Measurements from ENCODE around the gene SOX13.

Gene SOX13

DNA sequence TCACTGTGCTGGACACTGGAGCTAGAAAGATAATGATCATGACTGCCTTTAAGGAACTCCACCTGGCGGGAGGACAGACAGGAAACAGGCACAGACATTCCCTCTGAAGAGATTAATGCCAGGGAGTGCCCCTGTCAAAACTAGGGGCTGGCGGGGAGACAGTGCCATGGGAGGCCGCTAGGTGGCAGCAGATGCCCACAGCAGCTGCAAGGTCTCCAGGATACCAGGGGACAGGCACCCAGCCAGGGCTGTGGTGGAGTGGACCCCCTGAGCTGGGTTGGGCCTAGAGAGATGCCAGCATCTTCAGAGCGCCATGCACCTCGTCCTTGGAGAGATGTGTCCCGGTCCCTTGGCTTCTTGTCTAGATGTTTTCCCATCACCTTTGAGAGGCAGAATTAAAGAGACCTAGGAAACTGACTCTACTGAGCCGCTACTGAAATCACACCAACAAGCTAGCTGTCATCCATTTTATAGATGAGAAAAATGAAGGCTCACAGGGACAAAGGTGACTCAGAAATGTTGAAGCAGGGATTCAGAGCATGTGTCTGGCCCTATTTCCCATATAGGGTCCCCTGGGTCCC is 89.7 kb downstream of the SOX13 start:
- H3K9me3 ChIP-seq (ENCODE audit: control insufficient read depth in 2 of 2, low read length in 2 of 2): no peaks in the 10 kb centered on the region
- peaks cover 0 to 4% of the 10 kb centered on the region in 2 donors for H3K4me1 ChIP-seq (ENCODE audit: control insufficient read depth in 2 of 2, insufficient read depth in 2 of 2, low read length in 2 of 2)
- peaks cover 0 to 6% of the 10 kb centered on the region in 2 donors for H3K27me3 ChIP-seq (ENCODE audit: control insufficient read depth in 2 of 2, insufficient read depth in 2 of 2, low read length in 2 of 2)
- no peak overlapping the region for H3K4me3 ChIP-seq (ENCODE audit: low read length in 2 of 2)
- no peak overlapping the region for H3K27ac ChIP-seq (ENCODE audit: low read depth in 2 of 2, low read length in 2 of 2)
- no peak overlapping the region for H3K9ac ChIP-seq (ENCODE audit: low read depth in 1 of 2, low read length in 2 of 2)
- H3K36me3 ChIP-seq (ENCODE audit: control insufficient read depth in 2 of 2, insufficient read depth in 2 of 2, low read length in 2 of 2): no peaks in the 10 kb centered on the region

- Histone ChIP-seq H3K4me3 (ENCODE audit: low read length in 2 of 2) (no peak within 1 kb of the TSS), H3K9me3 (ENCODE audit: control insufficient read depth in 2 of 2, low read length in 2 of 2) (peaks cover 5 to 11% of the 10 kb centered on the region in 2 donors), H3K9ac (ENCODE audit: low read depth in 1 of 2, low read length in 2 of 2) (no peak within 1 kb of the TSS), H3K36me3 (ENCODE audit: control insufficient read depth in 2 of 2, insufficient read depth in 2 of 2, low read length in 2 of 2) (no peaks in the 10 kb centered on the region), H3K4me1 (ENCODE audit: control insufficient read depth in 2 of 2, insufficient read depth in 2 of 2, low read length in 2 of 2) (peaks cover 0 to 4% of the 10 kb centered on the region in 2 donors), H3K27ac (ENCODE audit: low read depth in 2 of 2, low read length in 2 of 2) (no peak within 1 kb of the TSS), H3K27me3 (ENCODE audit: control insufficient read depth in 2 of 2, insufficient read depth in 2 of 2, low read length in 2 of 2) (no peaks in the 10 kb centered on the region)
Observed at GRCh38 chr1:204166219-204166618, 93.3 kb downstream of the SOX13 start, which contains the start of gene REN. Gene REN (minus strand): TSS chr1:204166337. CDS start chr1:204166293, 44 bp downstream.

GRCh38 chr1:204167730-204168129 is 94.8 kb downstream of the SOX13 start:
- Histone ChIP-seq H3K4me1 (ENCODE audit: control insufficient read depth in 2 of 2, insufficient read depth in 2 of 2, low read length in 2 of 2) (no peaks in the 10 kb centered on the region), H3K27me3 (ENCODE audit: control insufficient read depth in 2 of 2, insufficient read depth in 2 of 2, low read length in 2 of 2) (no peaks in the 10 kb centered on the region), H3K27ac (ENCODE audit: low read depth in 2 of 2, low read length in 2 of 2) (no peak overlapping the region), H3K36me3 (ENCODE audit: control insufficient read depth in 2 of 2, insufficient read depth in 2 of 2, low read length in 2 of 2) (no peaks in the 10 kb centered on the region), H3K9me3 (ENCODE audit: control insufficient read depth in 2 of 2, low read length in 2 of 2) (peaks cover 5 to 11% of the 10 kb centered on the region in 2 donors), H3K4me3 (ENCODE audit: low read length in 2 of 2) (no peak overlapping the region), H3K9ac (ENCODE audit: low read depth in 1 of 2, low read length in 2 of 2) (no peak overlapping the region)

GRCh38 chr1:204169858-204170257 is 96.9 kb downstream of the SOX13 start:
- Histone ChIP-seq H3K9ac (ENCODE audit: low read depth in 1 of 2, low read length in 2 of 2) (no peak overlapping the region), H3K9me3 (ENCODE audit: control insufficient read depth in 2 of 2, low read length in 2 of 2) (peaks cover 5 to 11% of the 10 kb centered on the region in 2 donors), H3K4me1 (ENCODE audit: control insufficient read depth in 2 of 2, insufficient read depth in 2 of 2, low read length in 2 of 2) (no peaks in the 10 kb centered on the region), H3K4me3 (ENCODE audit: low read length in 2 of 2) (no peak overlapping the region), H3K27ac (ENCODE audit: low read depth in 2 of 2, low read length in 2 of 2) (no peak overlapping the region), H3K36me3 (ENCODE audit: control insufficient read depth in 2 of 2, insufficient read depth in 2 of 2, low read length in 2 of 2) (no peaks in the 10 kb centered on the region), H3K27me3 (ENCODE audit: control insufficient read depth in 2 of 2, insufficient read depth in 2 of 2, low read length in 2 of 2) (no peaks in the 10 kb centered on the region)

DNA sequence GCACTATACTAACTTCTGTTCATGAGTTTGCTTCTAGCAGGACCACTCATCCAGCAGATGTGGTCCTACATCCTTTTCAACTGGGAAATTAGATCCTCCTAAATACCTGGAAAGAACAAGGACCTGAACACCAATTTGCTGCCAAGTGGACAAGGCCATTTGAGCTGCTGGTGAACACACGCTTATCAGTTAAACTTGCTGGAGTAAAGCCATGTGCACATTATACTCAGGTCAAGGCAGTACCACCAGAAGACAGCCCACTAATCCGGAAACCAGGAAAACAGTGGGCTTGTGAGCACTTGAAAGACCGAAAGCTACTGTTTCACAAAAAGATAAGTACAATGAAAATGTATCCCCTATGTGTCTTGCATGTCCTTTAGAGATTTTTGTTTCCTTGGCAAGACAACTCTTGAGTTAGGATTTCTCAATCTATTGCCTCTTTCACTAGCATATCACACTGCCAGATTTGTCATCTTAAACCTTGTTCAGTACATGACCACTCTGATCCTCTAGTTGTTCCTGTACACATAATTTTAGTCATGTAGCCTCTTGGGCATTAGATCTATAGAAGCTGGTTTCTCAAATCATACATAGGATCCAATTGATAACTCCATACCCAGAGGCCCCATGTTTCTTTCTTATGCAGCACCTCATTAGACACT is 97.7 kb downstream of the SOX13 start:
- Histone ChIP-seq H3K4me1 (ENCODE audit: control insufficient read depth in 2 of 2, insufficient read depth in 2 of 2, low read length in 2 of 2) (no peaks in the 10 kb centered on the region), H3K9ac (ENCODE audit: low read depth in 1 of 2, low read length in 2 of 2) (no peak overlapping the region), H3K27ac (ENCODE audit: low read depth in 2 of 2, low read length in 2 of 2) (no peak overlapping the region), H3K9me3 (ENCODE audit: control insufficient read depth in 2 of 2, low read length in 2 of 2) (peaks cover 5 to 11% of the 10 kb centered on the region in 2 donors), H3K36me3 (ENCODE audit: control insufficient read depth in 2 of 2, insufficient read depth in 2 of 2, low read length in 2 of 2) (no peaks in the 10 kb centered on the region), H3K4me3 (ENCODE audit: low read length in 2 of 2) (no peak overlapping the region), H3K27me3 (ENCODE audit: control insufficient read depth in 2 of 2, insufficient read depth in 2 of 2, low read length in 2 of 2) (peaks cover 0 to 5% of the 10 kb centered on the region in 2 donors)

DNA sequence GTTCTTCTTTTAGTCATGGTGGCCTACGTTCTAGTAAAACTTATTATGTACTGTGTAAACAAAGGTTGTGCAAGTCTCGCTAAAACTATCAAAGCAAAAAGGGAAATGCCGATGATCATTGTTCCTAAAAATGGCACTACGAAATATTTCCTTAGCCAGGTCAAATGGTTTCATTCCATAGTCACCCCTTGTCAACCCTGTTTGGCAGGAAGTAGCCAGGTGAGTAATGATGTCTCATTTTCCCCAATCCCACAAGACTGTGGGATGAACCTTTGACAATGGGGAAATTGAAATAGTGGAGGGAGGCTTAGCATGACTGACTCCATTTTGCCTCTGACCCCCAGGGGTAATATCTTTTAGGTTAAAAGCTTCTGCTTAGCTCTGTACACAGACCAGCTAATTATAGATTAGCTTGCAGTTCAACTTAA is 98.8 kb downstream of the SOX13 start:
- H3K9ac ChIP-seq (ENCODE audit: low read depth in 1 of 2, low read length in 2 of 2): no peak overlapping the region
- H3K4me3 ChIP-seq (ENCODE audit: low read length in 2 of 2): no peak overlapping the region
- H3K9me3 ChIP-seq (ENCODE audit: control insufficient read depth in 2 of 2, low read length in 2 of 2): peaks cover 5 to 11% of the 10 kb centered on the region in 2 donors
- H3K27ac ChIP-seq (ENCODE audit: low read depth in 2 of 2, low read length in 2 of 2): no peak overlapping the region
- no peaks in the 10 kb centered on the region for H3K36me3 ChIP-seq (ENCODE audit: control insufficient read depth in 2 of 2, insufficient read depth in 2 of 2, low read length in 2 of 2)
- H3K27me3 ChIP-seq (ENCODE audit: control insufficient read depth in 2 of 2, insufficient read depth in 2 of 2, low read length in 2 of 2): peaks cover 0 to 5% of the 10 kb centered on the region in 2 donors
- no peaks in the 10 kb centered on the region for H3K4me1 ChIP-seq (ENCODE audit: control insufficient read depth in 2 of 2, insufficient read depth in 2 of 2, low read length in 2 of 2)

GRCh38 chr1:204172404-204173029 is 99.6 kb downstream of the SOX13 start:
- Histone ChIP-seq H3K9ac (ENCODE audit: low read depth in 1 of 2, low read length in 2 of 2) (no peak overlapping the region), H3K27me3 (ENCODE audit: control insufficient read depth in 2 of 2, insufficient read depth in 2 of 2, low read length in 2 of 2) (peaks cover 0 to 5% of the 10 kb centered on the region in 2 donors), H3K4me3 (ENCODE audit: low read length in 2 of 2) (no peak overlapping the region), H3K36me3 (ENCODE audit: control insufficient read depth in 2 of 2, insufficient read depth in 2 of 2, low read length in 2 of 2) (no peaks in the 10 kb centered on the region), H3K27ac (ENCODE audit: low read depth in 2 of 2, low read length in 2 of 2) (no peak overlapping the region), H3K4me1 (ENCODE audit: control insufficient read depth in 2 of 2, insufficient read depth in 2 of 2, low read length in 2 of 2) (no peaks in the 10 kb centered on the region), H3K9me3 (ENCODE audit: control insufficient read depth in 2 of 2, low read length in 2 of 2) (peaks cover 5 to 11% of the 10 kb centered on the region in 2 donors)

DNA sequence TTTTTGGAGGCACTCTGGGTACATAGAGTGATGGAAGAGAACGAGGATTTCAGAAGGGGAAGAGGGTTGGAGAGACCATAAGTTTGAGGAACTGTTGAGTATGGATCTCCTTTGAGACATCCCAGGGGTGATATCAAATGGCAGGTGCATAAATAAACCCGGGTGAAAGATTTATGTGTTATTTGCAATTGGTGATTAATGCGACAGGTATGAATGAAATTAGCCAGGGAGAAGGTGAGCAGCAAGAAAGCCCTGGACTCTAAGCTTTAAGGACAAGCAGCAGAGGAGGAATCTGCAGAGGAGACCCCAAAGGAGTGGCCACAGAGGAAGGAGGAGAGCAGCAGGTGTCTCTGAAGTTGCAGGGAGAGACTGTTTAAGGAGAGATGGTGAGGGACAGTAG is 102.0 kb downstream of the SOX13 start:
- Histone ChIP-seq H3K4me1 (ENCODE audit: control insufficient read depth in 2 of 2, insufficient read depth in 2 of 2, low read length in 2 of 2) (no peaks in the 10 kb centered on the region), H3K36me3 (ENCODE audit: control insufficient read depth in 2 of 2, insufficient read depth in 2 of 2, low read length in 2 of 2) (no peaks in the 10 kb centered on the region), H3K27me3 (ENCODE audit: control insufficient read depth in 2 of 2, insufficient read depth in 2 of 2, low read length in 2 of 2) (peaks cover 2 to 8% of the 10 kb centered on the region in 2 donors), H3K4me3 (ENCODE audit: low read length in 2 of 2) (no peak overlapping the region), H3K9me3 (ENCODE audit: control insufficient read depth in 2 of 2, low read length in 2 of 2) (peaks cover 5 to 6% of the 10 kb centered on the region in 2 donors), H3K27ac (ENCODE audit: low read depth in 2 of 2, low read length in 2 of 2) (no peak overlapping the region), H3K9ac (ENCODE audit: low read depth in 1 of 2, low read length in 2 of 2) (no peak overlapping the region)

GRCh38 chr1:204176049-204176448 is 103.1 kb downstream of the SOX13 start:
- no peak overlapping the region for H3K9ac ChIP-seq (ENCODE audit: low read depth in 1 of 2, low read length in 2 of 2)
- no peak overlapping the region for H3K4me3 ChIP-seq (ENCODE audit: low read length in 2 of 2)
- H3K27me3 ChIP-seq (ENCODE audit: control insufficient read depth in 2 of 2, insufficient read depth in 2 of 2, low read length in 2 of 2): peaks cover 2 to 8% of the 10 kb centered on the region in 2 donors
- no peaks in the 10 kb centered on the region for H3K36me3 ChIP-seq (ENCODE audit: control insufficient read depth in 2 of 2, insufficient read depth in 2 of 2, low read length in 2 of 2)
- H3K27ac ChIP-seq (ENCODE audit: low read depth in 2 of 2, low read length in 2 of 2): no peak overlapping the region
- no peaks in the 10 kb centered on the region for H3K4me1 ChIP-seq (ENCODE audit: control insufficient read depth in 2 of 2, insufficient read depth in 2 of 2, low read length in 2 of 2)
- H3K9me3 ChIP-seq (ENCODE audit: control insufficient read depth in 2 of 2, low read length in 2 of 2): no peaks in the 10 kb centered on the region

DNA sequence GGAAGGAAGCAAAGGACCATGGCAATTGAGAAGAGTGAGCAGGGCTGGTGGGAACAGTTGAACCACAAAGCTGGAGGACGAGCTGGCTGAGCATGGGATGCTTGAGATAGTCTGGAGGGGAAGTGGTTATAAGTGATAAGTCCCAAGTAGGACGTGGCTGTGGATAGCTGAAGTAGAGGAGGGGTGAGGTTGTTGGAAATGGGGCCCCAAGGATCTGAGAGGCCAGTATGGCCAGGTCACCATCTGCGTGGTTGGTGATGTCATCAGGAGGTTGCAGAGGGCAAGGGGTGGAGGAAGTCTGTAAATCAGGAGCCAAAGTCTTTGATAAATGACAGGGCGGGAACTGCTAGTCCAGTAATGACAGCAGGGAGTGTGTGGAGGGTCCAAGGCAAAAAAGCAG is 104.2 kb downstream of the SOX13 start:
- H3K9ac ChIP-seq (ENCODE audit: low read depth in 1 of 2, low read length in 2 of 2): no peak overlapping the region
- no peak overlapping the region for H3K27ac ChIP-seq (ENCODE audit: low read depth in 2 of 2, low read length in 2 of 2)
- H3K36me3 ChIP-seq (ENCODE audit: control insufficient read depth in 2 of 2, insufficient read depth in 2 of 2, low read length in 2 of 2): no peaks in the 10 kb centered on the region
- H3K27me3 ChIP-seq (ENCODE audit: control insufficient read depth in 2 of 2, insufficient read depth in 2 of 2, low read length in 2 of 2): peaks cover 2 to 8% of the 10 kb centered on the region in 2 donors
- H3K4me3 ChIP-seq (ENCODE audit: low read length in 2 of 2): no peak overlapping the region
- no peaks in the 10 kb centered on the region for H3K9me3 ChIP-seq (ENCODE audit: control insufficient read depth in 2 of 2, low read length in 2 of 2)
- H3K4me1 ChIP-seq (ENCODE audit: control insufficient read depth in 2 of 2, insufficient read depth in 2 of 2, low read length in 2 of 2): no peaks in the 10 kb centered on the region

Measured in mucosa of rectum (tissue), 2 donors.